ENCODE measurements around the gene USP31. TPM values are rescaled to one million over a fixed set of nuclear protein-coding genes. Genes with fewer than 3 reads are reported as not detected.

USP31 gene
- total RNA-seq, 1 experiment from 2014 or later, result 6.7 TPM

DNA sequence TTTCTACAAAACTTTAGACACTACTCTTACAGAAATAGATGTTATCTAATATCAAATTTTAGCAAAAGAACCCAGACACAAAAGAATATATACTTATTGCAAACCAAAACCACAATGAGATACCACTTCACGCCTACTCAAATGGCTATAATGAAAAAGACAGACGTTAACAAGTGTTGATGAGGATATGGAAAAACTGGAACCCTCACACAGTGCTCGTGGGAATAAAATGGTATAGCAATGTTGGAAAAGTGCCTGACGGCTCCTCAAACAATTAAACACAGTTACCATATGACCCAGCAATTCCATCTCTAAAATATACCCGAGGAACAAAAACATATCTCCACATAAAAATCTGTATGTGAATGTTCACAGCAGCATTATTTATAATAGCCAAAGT lies 27.1 kb downstream of the USP31 start:
- Histone ChIP-seq H3K27me3 (ENCODE audit: low read length) (no peaks in the 10 kb centered on the region), H3F3A (ENCODE audit: low read length, unreplicated experiment) (no peaks in the 10 kb centered on the region), H4K20me1 (ENCODE audit: low read length) (0 out of 2 replicates have a peak, but pooled peaks cover 3% of the 10 kb centered on the region), H3K9me2 (replicated peaks; ENCODE audit: low read length) (no peaks in the 10 kb centered on the region), H3K9me3 (ENCODE audit: low read length) (no peaks in the 10 kb centered on the region), H3K27ac (ENCODE audit: low read length) (no peak overlapping the region), H3K4me3 (ENCODE audit: low read length) (no peak overlapping the region), H3K4me2 (ENCODE audit: low read length) (no peak overlapping the region), H3K9ac (ENCODE audit: low read length) (no peak overlapping the region), H3K36me3 (ENCODE audit: low read depth, low read length) (no peaks in the 10 kb centered on the region), H3K4me1 (ENCODE audit: insufficient read depth, low read length) (peaks cover 3% of the 10 kb centered on the region; the same call in 1 of the 2 replicates), H3K79me2 (ENCODE audit: low read length) (peaks cover 72% of the 10 kb centered on the region), H2AFZ (ENCODE audit: low read length) (no peak overlapping the region)
- DNase-seq, result no peak
- ChIA-PET CTCF (no interaction called here), POLR2A (ENCODE audit: unreplicated experiment) (no interaction called here)
- no TSS peak for BruUV-seq (replicated peaks)
- intact Hi-C loops (cut with micrococcal nuclease), result no loop called here
- TF ChIP-seq, protein P1, sequence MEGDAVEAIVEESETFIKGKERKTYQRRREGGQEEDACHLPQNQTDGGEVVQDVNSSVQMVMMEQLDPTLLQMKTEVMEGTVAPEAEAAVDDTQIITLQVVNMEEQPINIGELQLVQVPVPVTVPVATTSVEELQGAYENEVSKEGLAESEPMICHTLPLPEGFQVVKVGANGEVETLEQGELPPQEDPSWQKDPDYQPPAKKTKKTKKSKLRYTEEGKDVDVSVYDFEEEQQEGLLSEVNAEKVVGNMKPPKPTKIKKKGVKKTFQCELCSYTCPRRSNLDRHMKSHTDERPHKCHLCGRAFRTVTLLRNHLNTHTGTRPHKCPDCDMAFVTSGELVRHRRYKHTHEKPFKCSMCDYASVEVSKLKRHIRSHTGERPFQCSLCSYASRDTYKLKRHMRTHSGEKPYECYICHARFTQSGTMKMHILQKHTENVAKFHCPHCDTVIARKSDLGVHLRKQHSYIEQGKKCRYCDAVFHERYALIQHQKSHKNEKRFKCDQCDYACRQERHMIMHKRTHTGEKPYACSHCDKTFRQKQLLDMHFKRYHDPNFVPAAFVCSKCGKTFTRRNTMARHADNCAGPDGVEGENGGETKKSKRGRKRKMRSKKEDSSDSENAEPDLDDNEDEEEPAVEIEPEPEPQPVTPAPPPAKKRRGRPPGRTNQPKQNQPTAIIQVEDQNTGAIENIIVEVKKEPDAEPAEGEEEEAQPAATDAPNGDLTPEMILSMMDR (conservative IDR thresholded peaks at IDR 0.05; ENCODE audit: low read depth, low read length), result no peak
- no peak for TF ChIP-seq EZH2phosphoT487 (IDR thresholded peaks at IDR 0.05; ENCODE audit: borderline replicate concordance, low read length)
- no peak for TF ChIP-seq EZH2 (IDR thresholded peaks at IDR 0.05; ENCODE audit: low read length, unreplicated experiment)
- ATAC-seq, result no peak

DNA sequence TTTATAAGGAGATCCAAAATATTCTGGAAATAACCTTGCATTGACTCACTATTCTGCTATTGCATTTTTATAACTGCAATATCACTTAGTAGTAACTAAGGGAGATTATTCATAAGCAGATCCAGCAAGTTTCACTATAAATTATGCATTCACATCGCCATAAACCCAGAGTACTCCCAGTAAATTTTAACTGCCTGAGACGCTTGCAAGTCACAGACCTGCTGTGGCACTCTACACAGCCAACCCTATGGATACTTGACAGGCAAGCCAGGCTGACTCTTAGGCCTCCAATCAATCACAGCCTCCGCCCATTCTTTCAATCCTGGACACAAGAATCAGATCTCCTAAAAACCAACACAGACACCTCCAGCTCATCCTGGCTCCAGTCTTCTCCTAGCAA lies 28.2 kb downstream of the USP31 start:
- CTCF ChIA-PET, result no interaction called here
- ATAC-seq (peak; percentile 38), DNase-seq (no peak)
- no peak overlapping the region for H3K4me2 ChIP-seq (ENCODE audit: low read length)
- 0 out of 2 replicates have a peak, but pooled peaks cover 3% of the 10 kb centered on the region for H4K20me1 ChIP-seq (ENCODE audit: low read length)
- H3K9me3 ChIP-seq (ENCODE audit: low read length), result no peaks in the 10 kb centered on the region
- no peaks in the 10 kb centered on the region for H3K9me2 ChIP-seq (replicated peaks; ENCODE audit: low read length)
- peaks cover 68% of the 10 kb centered on the region for H3K79me2 ChIP-seq (ENCODE audit: low read length)
- no TSS peak for BruUV-seq (replicated peaks)
- POLR2A ChIA-PET (ENCODE audit: unreplicated experiment), result no interaction called here
- no peak overlapping the region for H3K4me3 ChIP-seq (ENCODE audit: low read length)
- intact Hi-C loops (cut with micrococcal nuclease), result no loop called here
- H3F3A ChIP-seq (ENCODE audit: low read length, unreplicated experiment), result no peaks in the 10 kb centered on the region
- H3K4me1 ChIP-seq (ENCODE audit: insufficient read depth, low read length), result peaks cover 3% of the 10 kb centered on the region; the same call in 1 of the 2 replicates
- H3K27me3 ChIP-seq (ENCODE audit: low read length), result no peaks in the 10 kb centered on the region
- TF ChIP-seq, protein P1 (conservative IDR thresholded peaks at IDR 0.05; ENCODE audit: low read depth, low read length), result no peak
- no peak for TF ChIP-seq EZH2 (IDR thresholded peaks at IDR 0.05; ENCODE audit: low read length, unreplicated experiment)
- TF ChIP-seq EZH2phosphoT487 (IDR thresholded peaks at IDR 0.05; ENCODE audit: borderline replicate concordance, low read length), result no peak
- no peaks in the 10 kb centered on the region for H3K36me3 ChIP-seq (ENCODE audit: low read depth, low read length)
- no peak overlapping the region for H2AFZ ChIP-seq (ENCODE audit: low read length)
- H3K27ac ChIP-seq (ENCODE audit: low read length), result no peak overlapping the region
- no peak overlapping the region for H3K9ac ChIP-seq (ENCODE audit: low read length)

DNA sequence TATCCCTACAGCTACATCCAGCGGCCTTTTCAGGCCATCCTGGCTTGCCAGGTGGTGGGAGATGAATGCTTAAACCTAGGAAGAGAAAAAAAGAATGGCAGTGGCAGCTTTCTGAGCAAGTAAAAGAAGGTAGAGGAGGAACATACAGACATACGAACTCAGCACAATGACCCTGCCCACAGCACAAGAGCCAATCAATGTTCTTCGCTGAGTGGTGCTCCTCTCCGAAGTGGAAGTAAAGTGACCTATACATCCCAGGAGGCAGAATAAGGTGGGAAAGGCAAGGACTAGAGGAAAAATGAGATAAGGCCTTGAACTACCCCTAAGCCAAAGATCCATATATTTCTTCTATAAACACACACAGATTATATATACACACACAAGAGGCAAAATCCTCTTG lies 28.7 kb downstream of the USP31 start:
- H3K27me3 ChIP-seq (ENCODE audit: low read length), result no peaks in the 10 kb centered on the region
- intact Hi-C loops (cut with micrococcal nuclease), result no loop called here
- H3K4me1 ChIP-seq (ENCODE audit: insufficient read depth, low read length), result peaks cover 3% of the 10 kb centered on the region; the same call in 1 of the 2 replicates
- ChIA-PET POLR2A (ENCODE audit: unreplicated experiment) (no interaction called here), CTCF (no interaction called here)
- H3F3A ChIP-seq (ENCODE audit: low read length, unreplicated experiment), result no peaks in the 10 kb centered on the region
- no peak for TF ChIP-seq EZH2 (IDR thresholded peaks at IDR 0.05; ENCODE audit: low read length, unreplicated experiment)
- TF ChIP-seq, protein P1 (conservative IDR thresholded peaks at IDR 0.05; ENCODE audit: low read depth, low read length), result no peak
- no peak for TF ChIP-seq EZH2phosphoT487 (IDR thresholded peaks at IDR 0.05; ENCODE audit: borderline replicate concordance, low read length)
- no peak overlapping the region for H2AFZ ChIP-seq (ENCODE audit: low read length)
- H3K9me3 ChIP-seq (ENCODE audit: low read length), result no peaks in the 10 kb centered on the region
- peaks cover 67% of the 10 kb centered on the region for H3K79me2 ChIP-seq (ENCODE audit: low read length)
- H3K36me3 ChIP-seq (ENCODE audit: low read depth, low read length), result no peaks in the 10 kb centered on the region
- H3K9me2 ChIP-seq (replicated peaks; ENCODE audit: low read length), result no peaks in the 10 kb centered on the region
- 0 out of 2 replicates have a peak, but pooled peaks cover 3% of the 10 kb centered on the region for H4K20me1 ChIP-seq (ENCODE audit: low read length)
- no peak overlapping the region for H3K4me3 ChIP-seq (ENCODE audit: low read length)
- ATAC-seq, result no peak
- no peak overlapping the region for H3K9ac ChIP-seq (ENCODE audit: low read length)
- BruUV-seq (replicated peaks), result no TSS peak
- H3K4me2 ChIP-seq (ENCODE audit: low read length), result no peak overlapping the region
- no peak for DNase-seq
- no peak overlapping the region for H3K27ac ChIP-seq (ENCODE audit: low read length)
